Calu3 (cell line): ENCODE measurements around the gene ACTR1A. TPM values are rescaled to one million over a fixed set of nuclear protein-coding genes. Genes with fewer than 3 reads are reported as not detected.

Source experiments
- BruUV-seq: library from RNA; stranded (reverse); fragments of 400-500 nt; replicated peaks from 2 replicates; lab custom pipeline; 2021; lab: Mats Ljungman, UMichigan
- CTCF ChIA-PET: fragments of 300-600 bp; sonication (Branson Sonifier 250); formaldehyde crosslinking; loops from one replicate; lab custom pipeline; 2022; ENCODE audit warnings: antibody characterized with exemption; lab: Charles Lee
- DNase-seq: peaks from one replicate; pipeline ENCODE4 v3.0.0; 2022
- H3K27ac Mint-ChIP-seq: one replicate; pipeline ENCODE4 v1.8.0; 2022; ENCODE audit warnings: mixed read lengths; ENCODE audit not compliant: unreplicated experiment
- H3K27me3 Mint-ChIP-seq: one replicate; pipeline ENCODE4 v1.8.0; 2022; ENCODE audit warnings: mixed read lengths; ENCODE audit not compliant: unreplicated experiment
- H3K36me3 Mint-ChIP-seq: one replicate; pipeline ENCODE4 v1.8.0; 2022; ENCODE audit warnings: mild to moderate bottlenecking, moderate library complexity, mixed read lengths; ENCODE audit not compliant: insufficient read depth, unreplicated experiment
- H3K4me1 Mint-ChIP-seq: one replicate; pipeline ENCODE4 v1.8.0; 2022; ENCODE audit warnings: mild to moderate bottlenecking, low read depth, mixed read lengths; ENCODE audit not compliant: unreplicated experiment
- H3K4me3 Mint-ChIP-seq: one replicate; pipeline ENCODE4 v1.8.0; 2022; ENCODE audit warnings: mild to moderate bottlenecking, low read depth, moderate library complexity, mixed read lengths; ENCODE audit not compliant: unreplicated experiment
- H3K9me3 Mint-ChIP-seq: one replicate; pipeline ENCODE4 v1.8.0; 2022; ENCODE audit warnings: low read depth, mixed read lengths; ENCODE audit not compliant: unreplicated experiment
- intact Hi-C: fragments of 100-400 bp; cut with micrococcal nuclease; formaldehyde crosslinking; loops from one replicate; pipeline ENCODE4 v1.10.0; 2022; ENCODE audit not compliant: unreplicated experiment
- total RNA-seq: library from RNA; stranded (reverse); gene quantifications from 2 replicates; pipeline ENCODE4 v1.2.3, GENCODE V29; 2022
- TF ChIP-seq, protein P1 (sequence below): fragments of 200-600 bp; IDR thresholded peaks from one replicate; pipeline ENCODE4 v1.8.0; 2022; ENCODE audit warnings: antibody characterized with exemption; ENCODE audit not compliant: unreplicated experiment

The ACTR1A gene
- total RNA-seq, 1 experiment from 2014 or later, result 48.2 TPM

GRCh38 chr10:102507521-102507920, 5.0 kb upstream of the ACTR1A start:
- Mint-ChIP-seq H3K9me3 (no peaks in the 10 kb centered on the region), H3K36me3 (peaks cover 21% of the 10 kb centered on the region), H3K27me3 (no peaks in the 10 kb centered on the region), H3K27ac (no peak overlapping the region), H3K4me1 (peaks cover 9% of the 10 kb centered on the region), H3K4me3 (no peak overlapping the region)
- CTCF ChIA-PET, result no interaction called here
- TF ChIP-seq, protein P1, sequence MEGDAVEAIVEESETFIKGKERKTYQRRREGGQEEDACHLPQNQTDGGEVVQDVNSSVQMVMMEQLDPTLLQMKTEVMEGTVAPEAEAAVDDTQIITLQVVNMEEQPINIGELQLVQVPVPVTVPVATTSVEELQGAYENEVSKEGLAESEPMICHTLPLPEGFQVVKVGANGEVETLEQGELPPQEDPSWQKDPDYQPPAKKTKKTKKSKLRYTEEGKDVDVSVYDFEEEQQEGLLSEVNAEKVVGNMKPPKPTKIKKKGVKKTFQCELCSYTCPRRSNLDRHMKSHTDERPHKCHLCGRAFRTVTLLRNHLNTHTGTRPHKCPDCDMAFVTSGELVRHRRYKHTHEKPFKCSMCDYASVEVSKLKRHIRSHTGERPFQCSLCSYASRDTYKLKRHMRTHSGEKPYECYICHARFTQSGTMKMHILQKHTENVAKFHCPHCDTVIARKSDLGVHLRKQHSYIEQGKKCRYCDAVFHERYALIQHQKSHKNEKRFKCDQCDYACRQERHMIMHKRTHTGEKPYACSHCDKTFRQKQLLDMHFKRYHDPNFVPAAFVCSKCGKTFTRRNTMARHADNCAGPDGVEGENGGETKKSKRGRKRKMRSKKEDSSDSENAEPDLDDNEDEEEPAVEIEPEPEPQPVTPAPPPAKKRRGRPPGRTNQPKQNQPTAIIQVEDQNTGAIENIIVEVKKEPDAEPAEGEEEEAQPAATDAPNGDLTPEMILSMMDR, result no peak
- no peak for DNase-seq
- no TSS peak for BruUV-seq
- intact Hi-C loops, result loop anchor here (10.0 kb wide), 1 partner anchor 137 kb away; the partner anchor contains the start of gene TRIM8

- Mint-ChIP-seq H3K4me1 (peaks cover 9% of the 10 kb centered on the region), H3K9me3 (no peaks in the 10 kb centered on the region), H3K4me3 (no peak overlapping the region), H3K27ac (no peak overlapping the region), H3K27me3 (no peaks in the 10 kb centered on the region), H3K36me3 (peaks cover 21% of the 10 kb centered on the region)
- BruUV-seq, result no TSS peak
- TF ChIP-seq, protein P1, result no peak
- DNase-seq, result no peak
- intact Hi-C loops, result loop anchor here (10.0 kb wide), 1 partner anchor 139 kb away; the partner anchor contains the start of gene TRIM8
- CTCF ChIA-PET, result interaction anchor here (3.3 kb wide), 1 partner anchor 78 kb away, joined by 31 read pairs; no protein-coding TSS in a partner anchor
Observed at GRCh38 chr10:102505462-102506115, 3.1 kb upstream of the ACTR1A start.

DNA sequence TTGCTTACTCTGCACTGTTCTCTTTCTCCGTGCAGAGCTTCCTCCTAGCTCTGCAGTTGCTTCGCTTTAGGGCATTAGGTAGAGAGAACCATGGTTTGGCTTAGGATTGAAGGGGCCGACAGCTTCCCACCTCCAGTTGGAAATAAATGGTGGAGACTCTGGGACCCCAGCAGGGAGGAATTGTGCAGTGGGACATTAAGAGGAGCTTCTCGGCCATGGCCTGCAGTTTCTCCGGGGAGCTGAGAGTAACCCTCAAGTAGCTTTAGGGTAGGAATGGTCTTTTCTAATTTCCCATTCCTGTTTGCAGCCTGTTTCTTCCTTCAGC, 2.4 kb upstream of the ACTR1A start:
- TF ChIP-seq, protein P1, result no peak
- Mint-ChIP-seq H3K4me3 (no peak overlapping the region), H3K27ac (no peak overlapping the region), H3K9me3 (no peaks in the 10 kb centered on the region), H3K4me1 (peaks cover 8% of the 10 kb centered on the region), H3K27me3 (no peaks in the 10 kb centered on the region), H3K36me3 (peaks cover 20% of the 10 kb centered on the region)
- DNase-seq, result no peak
- CTCF ChIA-PET, result interaction anchor here (3.3 kb wide), 1 partner anchor 79 kb away, joined by 31 read pairs; no protein-coding TSS in a partner anchor
- BruUV-seq, result no TSS peak
- intact Hi-C loops, result loop anchor here (10.0 kb wide), 1 partner anchor 140 kb away; the partner anchor contains the start of gene TRIM8

DNA sequence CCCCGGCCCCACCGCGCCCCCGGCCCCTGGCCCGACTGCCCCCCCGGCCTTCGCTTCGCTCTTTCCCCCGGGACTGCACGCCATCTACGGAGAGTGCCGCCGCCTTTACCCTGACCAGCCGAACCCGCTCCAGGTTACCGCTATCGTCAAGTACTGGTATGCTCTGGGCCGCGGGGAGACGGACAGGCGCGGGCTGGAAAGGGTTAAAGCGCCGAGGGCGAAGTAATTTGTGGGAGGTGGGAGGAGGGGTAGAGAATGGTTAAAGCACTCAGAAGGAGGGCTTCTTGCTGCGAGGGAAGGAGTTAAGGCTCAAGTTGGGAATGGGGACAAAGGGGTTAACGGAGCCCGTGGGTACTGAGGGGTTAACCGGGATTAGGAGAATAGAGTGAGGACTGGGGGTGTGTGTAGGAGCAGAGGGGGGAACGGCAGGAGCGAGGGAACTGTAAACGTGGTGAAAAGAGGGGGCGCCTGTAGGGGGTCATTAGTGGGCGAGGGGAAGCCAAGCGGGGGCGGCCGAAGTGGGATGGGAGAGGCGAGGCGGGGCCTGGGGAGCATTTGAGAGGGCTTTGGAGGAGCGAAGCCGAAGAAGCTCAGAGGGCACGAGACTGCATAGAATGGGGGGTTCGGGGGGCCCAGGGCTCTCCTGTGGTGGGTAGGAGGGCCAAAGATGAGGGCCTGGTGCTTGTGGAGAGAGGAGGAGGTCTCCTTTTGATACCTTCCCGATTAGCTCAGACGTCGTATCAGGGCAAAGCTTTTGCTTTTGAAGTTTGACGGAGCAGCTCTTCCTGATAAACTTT, 1.9 kb upstream of the ACTR1A start:
- TF ChIP-seq, protein P1, result no peak
- intact Hi-C loops, result loop anchor here (10.0 kb wide), 1 partner anchor 140 kb away; the partner anchor contains the start of gene TRIM8
- BruUV-seq, result no TSS peak
- no peaks in the 10 kb centered on the region for H3K27me3 Mint-ChIP-seq
- H3K36me3 Mint-ChIP-seq, result peaks cover 17% of the 10 kb centered on the region
- peak overlapping the region; percentile 63 for H3K27ac Mint-ChIP-seq
- CTCF ChIA-PET, result interaction anchor here (0.6 to 3.3 kb wide), 5 partner anchors 75 to 184 kb away, joined by 3 to 31 read pairs (median 3); no protein-coding TSS in a partner anchor
- H3K4me3 Mint-ChIP-seq, result no peak overlapping the region
- DNase-seq, result no peak
- peaks cover 2% of the 10 kb centered on the region for H3K4me1 Mint-ChIP-seq
- no peaks in the 10 kb centered on the region for H3K9me3 Mint-ChIP-seq
